Measurements from ENCODE around the gene MEGF6. TPM values are rescaled to one million over a fixed set of nuclear protein-coding genes. Genes with fewer than 3 reads are reported as not detected.
"Not testable (repeated sequence)": the region's sequence is repeated elsewhere in the genome, so short reads cannot be mapped to it uniquely, and the experiment has no call there.

The MEGF6 gene
- total RNA-seq, 2 donors from 2014 or later, result 67.3 to 82.5 TPM

DNA sequence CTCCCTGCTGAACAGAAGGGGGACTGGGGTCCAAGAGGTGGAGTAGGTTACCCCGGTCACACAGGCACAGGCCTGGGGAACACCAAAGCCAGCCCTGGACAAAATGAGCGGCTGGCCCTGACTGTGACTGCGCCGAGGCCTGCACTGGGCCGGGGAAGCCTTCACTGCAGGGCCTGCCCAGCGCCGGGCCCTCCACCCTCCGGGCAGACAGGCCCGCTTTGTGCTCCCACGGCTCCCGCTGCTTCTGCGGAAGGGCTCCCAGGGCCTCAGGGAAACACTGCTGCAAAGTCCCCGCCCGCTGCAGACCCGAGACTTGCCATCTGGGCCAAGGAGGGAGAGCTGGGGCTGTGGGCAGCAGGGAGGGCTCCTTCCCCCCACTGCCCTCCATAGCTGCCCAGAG, 35.3 kb downstream of the MEGF6 start:
- no peak for DNase-seq (ENCODE audit: low spot score)
- Histone ChIP-seq H3K27me3 (replicated peaks; ENCODE audit: insufficient read depth) (no peaks in the 10 kb centered on the region), H3K36me3 (no peaks in the 10 kb centered on the region), H3K9me3 (no peaks in the 10 kb centered on the region), H3K4me1 (replicated peaks) (no peaks in the 10 kb centered on the region), H3K27ac (no peak overlapping the region), H3K4me3 (no peak overlapping the region)
- intact Hi-C loops (cut with DNase I), result no loop called here
- no peak for TF ChIP-seq CTCF (IDR thresholded peaks at IDR 0.05)
- TF ChIP-seq POLR2AphosphoS5 (IDR thresholded peaks at IDR 0.05), result no peak
- TF ChIP-seq POLR2A (IDR thresholded peaks at IDR 0.05), result no peak
- 87% methylated on average over 15 of the region's 15 CpGs for WGBS

GRCh38 chr1:3575515-3575914, 35.8 kb downstream of the MEGF6 start:
- H3K27me3 ChIP-seq (replicated peaks; ENCODE audit: insufficient read depth); H3K4me1 ChIP-seq (replicated peaks); H3K4me3 ChIP-seq; H3K9me3 ChIP-seq; DNase-seq (ENCODE audit: low spot score); H3K27ac ChIP-seq; H3K36me3 ChIP-seq; intact Hi-C loops (cut with DNase I): not testable (repeated sequence)
- WGBS, result 85% methylated on average over 6 of the region's 6 CpGs

GRCh38 chr1:3573500-3573899, 37.8 kb downstream of the MEGF6 start:
- Histone ChIP-seq H3K27ac (no peak overlapping the region), H3K27me3 (replicated peaks; ENCODE audit: insufficient read depth) (no peaks in the 10 kb centered on the region), H3K36me3 (no peaks in the 10 kb centered on the region), H3K4me1 (replicated peaks) (no peaks in the 10 kb centered on the region), H3K9me3 (no peaks in the 10 kb centered on the region), H3K4me3 (no peak overlapping the region)
- DNase-seq (ENCODE audit: low spot score), result no peak
- 74% methylated on average over 9 of the region's 9 CpGs for WGBS
- TF ChIP-seq CTCF (IDR thresholded peaks at IDR 0.05), result no peak
- no peak for TF ChIP-seq POLR2AphosphoS5 (IDR thresholded peaks at IDR 0.05)
- no peak for TF ChIP-seq POLR2A (IDR thresholded peaks at IDR 0.05)
- intact Hi-C loops (cut with DNase I), result no loop called here

- intact Hi-C loops (cut with DNase I); H3K27ac ChIP-seq; H3K27me3 ChIP-seq (replicated peaks; ENCODE audit: insufficient read depth); H3K9me3 ChIP-seq; H3K36me3 ChIP-seq; H3K4me1 ChIP-seq (replicated peaks); H3K4me3 ChIP-seq; DNase-seq (ENCODE audit: low spot score): not testable (repeated sequence)
- 100% methylated on average over 1 of the region's 1 CpG for WGBS
Measured at GRCh38 chr1:3572638-3573037, 38.7 kb downstream of the MEGF6 start.

DNA sequence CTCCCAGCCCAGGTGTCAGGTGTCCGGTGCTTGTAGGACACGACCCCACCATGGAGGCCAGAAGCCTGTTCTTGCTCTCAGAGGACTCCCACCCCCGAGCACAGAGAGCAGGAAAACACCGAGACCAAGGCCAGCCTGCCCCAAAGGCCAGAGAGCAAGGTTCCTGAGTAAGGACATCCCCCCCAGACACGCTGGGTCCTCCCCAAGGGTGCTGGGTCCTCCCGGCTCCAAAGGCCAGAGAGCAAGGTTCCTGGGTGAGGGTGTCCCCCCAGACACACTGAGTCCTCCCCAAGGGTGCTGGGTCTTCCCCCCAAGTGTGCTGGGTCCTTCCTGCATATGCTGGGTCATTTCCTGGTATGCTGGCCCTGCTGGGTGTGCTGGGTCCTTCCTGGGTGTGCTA, 40.0 kb downstream of the MEGF6 start:
- no peak for TF ChIP-seq CTCF (IDR thresholded peaks at IDR 0.05)
- no peak for TF ChIP-seq POLR2AphosphoS5 (IDR thresholded peaks at IDR 0.05)
- no peak for TF ChIP-seq POLR2A (IDR thresholded peaks at IDR 0.05)
- no peaks in the 10 kb centered on the region for H3K9me3 ChIP-seq
- H3K36me3 ChIP-seq, result no peaks in the 10 kb centered on the region
- H3K27ac ChIP-seq, result no peak overlapping the region
- H3K4me1 ChIP-seq (replicated peaks), result no peaks in the 10 kb centered on the region
- DNase-seq (ENCODE audit: low spot score), result no peak
- 81% methylated on average over 6 of the region's 6 CpGs for WGBS
- H3K4me3 ChIP-seq, result no peak overlapping the region
- intact Hi-C loops (cut with DNase I), result no loop called here
- no peaks in the 10 kb centered on the region for H3K27me3 ChIP-seq (replicated peaks; ENCODE audit: insufficient read depth)

- no peaks in the 10 kb centered on the region for H3K27me3 ChIP-seq (replicated peaks; ENCODE audit: insufficient read depth)
- H3K27ac ChIP-seq, result no peak overlapping the region
- no peak for DNase-seq (ENCODE audit: low spot score)
- intact Hi-C loops (cut with DNase I), result no loop called here
- no peak for TF ChIP-seq CTCF (IDR thresholded peaks at IDR 0.05)
- no peak for TF ChIP-seq POLR2A (IDR thresholded peaks at IDR 0.05)
- TF ChIP-seq POLR2AphosphoS5 (IDR thresholded peaks at IDR 0.05), result no peak
- H3K4me1 ChIP-seq (replicated peaks), result no peaks in the 10 kb centered on the region
- no peaks in the 10 kb centered on the region for H3K36me3 ChIP-seq
- H3K9me3 ChIP-seq, result no peaks in the 10 kb centered on the region
- 72% methylated on average over 19 of the region's 21 CpGs for WGBS
- no peak overlapping the region for H3K4me3 ChIP-seq
Measured at GRCh38 chr1:3570066-3570986, 41.0 kb downstream of the MEGF6 start.
